Neural cell (in vitro differentiated cells): ENCODE results near the gene MST1.

Experiments used
- CTCF ChIP-seq: fragments of 450-650 bp; IDR thresholded peaks from 2 replicates; pipeline ENCODE4 v1.5.1; 2014; ENCODE audit warnings: antibody characterized with exemption, mild to moderate bottlenecking, moderate library complexity; ENCODE audit not compliant: poor library complexity, severe bottlenecking
- EZH2 ChIP-seq: fragments of 200-600, 300-800 bp; shearing (Covaris generic), sonication (generic); IDR thresholded peaks from 2 replicates; pipeline ENCODE4 v1.6.1; 2014; ENCODE audit warnings: antibody characterized with exemption, low read length, borderline replicate concordance, mild to moderate bottlenecking; ENCODE audit not compliant: insufficient read depth, poor library complexity, severe bottlenecking

GRCh38 chr3:49729966-49730609 lies 40.8 kb upstream of the MST1 start:
- TF ChIP-seq CTCF, result no peak
- TF ChIP-seq EZH2, result no peak
